Psoas muscle (tissue), 8 donors: ENCODE data around the gene TM9SF1. TPM values are rescaled to one million over a fixed set of nuclear protein-coding genes. Genes with fewer than 3 reads are reported as not detected.
A peak's percentile ranks its signal among the peaks of the same experiment; 100 is the strongest.

Source experiments
- ATAC-seq, 4 donors: fragments of 200-7000 bp; cut with Tn5 transposase; one replicate each; pipeline ENCODE4 v1.9.1; 2020; ENCODE audit warnings: moderate library complexity in 3 of 4, mild to moderate bottlenecking in 2 of 4
- DNase-seq, 2 donors: peaks; one replicate each; pipeline ENCODE4 v3.0.0-alpha.2; 2020
- H3K27ac ChIP-seq: fragments of 200-600 bp; one replicate; pipeline ENCODE4 v1.8.0; 2022
- H3K27me3 ChIP-seq, 3 donors: fragments of 200-600 bp in 1 of 3; one replicate each; pipeline versions ENCODE4 v1.6.1 to v1.8.0; 2013 to 2022; ENCODE audit warnings: low read length in 2 of 3, mild to moderate bottlenecking in 2 of 3, moderate library complexity in 1 of 3; ENCODE audit not compliant: insufficient read depth in 3 of 3
- H3K36me3 ChIP-seq, 2 donors: fragments of 200-600 bp in 1 of 2; one replicate each; pipeline versions ENCODE4 v1.6.1 to v1.8.0; 2013 to 2022; ENCODE audit warnings: low read depth in 1 of 2, mild to moderate bottlenecking in 1 of 2, moderate library complexity in 1 of 2; ENCODE audit not compliant: insufficient read depth in 1 of 2
- H3K4me1 ChIP-seq: fragments of 200-600 bp; one replicate; pipeline ENCODE4 v1.8.0; 2022
- H3K4me3 ChIP-seq: fragments of 200-600 bp; one replicate; pipeline ENCODE4 v1.8.0; 2022; ENCODE audit warnings: mild to moderate bottlenecking
- H3K9me3 ChIP-seq: fragments of 200-600 bp; one replicate; pipeline ENCODE4 v1.8.0; 2022
- CTCF ChIP-seq: fragments of 200-600 bp; IDR thresholded peaks from one replicate; pipeline ENCODE4 v1.8.0; 2022; ENCODE audit warnings: antibody characterized with exemption
- WGBS, 3 donors: extraction: QIAGEN DNeasy Blood & Tissue Kit; methylation state at CpG; one replicate each; pipeline versions ENCODE4 v1.1.6 to v1.1.7; 2013; 5-methylcytosine and 5-hydroxymethylcytosine counted together
- intact Hi-C, 2 donors: fragments of 100-400 bp; cut with DNase I; formaldehyde crosslinking; loops; one replicate each; pipeline versions ENCODE4 v1.11.0 to v1.14.2; 2022
- polyA plus RNA-seq, 3 donors: library from polyadenylated mRNA; stranded (reverse); fragments of 200-250 nt; gene quantifications; one replicate each; pipeline ENCODE4 v1.2.3, GENCODE V29; 2013
- total RNA-seq, 4 donors: library from RNA; stranded (reverse); fragmentation: NEBNext Ultra II Directional in 2 of 4; extraction: Animal tissue kit (Norgen Biotek cat#: 25700) in 2 of 4; gene quantifications; one replicate each; pipeline versions ENCODE4 v1.2.1 to v1.2.4, GENCODE V29; 2021 to 2023
- donor health status: healthy with polysubstance abuse.
- donor health status: DM: no; HTN: no; CAD: no; lungs with moderate emphysema.
- donor health status: Bipolar disorder and iron deficiency.
- donor health status: healthy.
- donor health status: DM: yes; HTN: yes; CAD: no.
- donor health status: DM: no; HTN: no; CAD: no.
- donor health status: DM: no; HTN: no; CAD: no.
- donor health status: DM: yes; HTN: yes; CAD: no.

The TM9SF1 gene
- total and polyA plus RNA-seq, 7 donors, result 21.0 to 43.4 (median 22.0) TPM

DNA sequence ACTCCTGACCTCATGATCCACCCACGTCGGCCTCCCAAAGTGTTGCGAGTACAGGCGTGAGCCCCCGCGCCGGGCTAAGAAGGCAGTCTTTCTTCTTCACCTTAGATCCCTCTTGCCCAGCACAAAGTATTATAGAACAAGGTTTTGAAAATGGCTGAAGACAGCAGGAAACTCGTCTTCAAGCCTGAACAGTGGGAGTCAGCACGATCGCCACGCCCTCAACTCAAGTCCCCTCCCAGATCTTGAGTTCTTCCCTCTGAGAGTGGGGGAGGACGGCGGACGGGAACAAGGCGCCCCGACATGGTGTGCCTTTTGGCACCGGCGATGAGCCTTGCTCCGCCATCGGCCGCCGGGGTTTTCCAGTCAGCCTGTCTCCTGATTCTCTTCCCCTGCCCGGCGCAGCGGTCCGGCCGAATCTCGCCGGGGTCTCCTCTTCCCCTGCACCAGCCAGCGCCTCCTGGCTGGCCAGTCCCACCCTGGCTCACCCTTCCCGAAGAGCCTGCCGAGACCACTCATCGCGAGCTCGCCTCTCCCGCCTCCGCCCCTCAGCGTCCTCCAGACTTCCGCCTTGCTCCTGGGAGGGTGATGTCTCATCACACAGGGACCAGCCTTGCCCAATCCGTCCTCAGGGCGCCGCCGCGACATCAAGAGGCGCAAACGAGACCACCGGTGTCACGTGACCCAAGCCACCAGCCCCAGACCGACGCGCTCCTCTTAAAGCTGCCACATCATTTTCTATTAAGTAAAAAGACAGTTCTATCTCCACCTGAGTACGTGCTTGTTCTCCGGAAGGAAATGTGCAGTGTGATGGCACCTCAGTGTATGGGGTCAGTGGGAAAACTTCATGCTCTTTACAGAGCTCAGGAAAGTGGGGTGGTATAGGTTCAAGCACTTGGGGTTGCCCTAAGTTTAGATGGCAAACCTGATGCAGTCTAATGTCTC is 18.0 kb upstream of the TM9SF1 start, which contains the start of gene CHMP4A:
TSS of gene CHMP4A (minus strand) at position 565 of the 942 bp plus-strand sequence. CDS start at position 516, 49 bp downstream.
- Histone ChIP-seq H3K4me1 (peaks cover 20% of the 10 kb centered on the region), H3K9me3 (no peaks in the 10 kb centered on the region), H3K27me3 (no peaks in the 10 kb centered on the region), H3K27ac (peak within 1 kb of the TSS; percentile 93), H3K36me3 (peaks cover 8 to 52% of the 10 kb centered on the region in 2 donors), H3K4me3 (peak within 1 kb of the TSS; percentile 80)
- intact Hi-C loops, result no loop called here
- TF ChIP-seq CTCF, result no peak
- 1 to 3% (median 1%) methylated on average over 48 to 53 of the region's 53 CpGs for WGBS, 3 donors
- DNase-seq, result peak; percentile 98 to 99
- ATAC-seq, result peak; percentile 91 to 93 (median 92)

DNA sequence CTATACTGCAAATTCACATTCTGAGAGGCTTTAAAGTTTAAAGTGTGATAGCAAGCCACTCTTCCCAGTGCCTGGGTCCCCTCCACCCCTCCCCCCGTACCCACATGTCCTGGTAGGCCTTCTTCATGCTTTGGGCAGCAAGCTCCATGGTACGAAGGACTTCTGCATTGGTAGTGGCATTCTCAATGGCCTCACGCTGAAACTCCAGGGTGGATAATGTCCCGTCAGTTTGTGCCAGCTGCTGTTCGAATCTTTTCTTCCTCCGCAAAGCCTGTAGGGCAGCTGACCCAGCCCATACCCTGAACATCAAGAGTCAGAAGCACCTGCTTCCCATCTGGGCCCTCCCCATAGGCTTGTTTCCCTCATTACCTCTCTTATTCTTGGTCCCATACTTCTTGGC is 16.1 kb upstream of the TM9SF1 start:
- WGBS, 3 donors, result 71 to 81% (median 78%) methylated on average over 6 of the region's 6 CpGs
- no peak for TF ChIP-seq CTCF
- Histone ChIP-seq H3K27ac (no peak overlapping the region), H3K27me3 (no peaks in the 10 kb centered on the region), H3K4me1 (peaks cover 19% of the 10 kb centered on the region), H3K9me3 (no peaks in the 10 kb centered on the region), H3K36me3 (peaks cover 8 to 51% of the 10 kb centered on the region in 2 donors), H3K4me3 (no peak overlapping the region)
- no peak for DNase-seq
- intact Hi-C loops, result no loop called here
- ATAC-seq, result no peak

- WGBS, 3 donors, result 96 to 98% (median 97%) methylated on average over 2 of the region's 2 CpGs
- ATAC-seq, result no peak
These were observed 12.4 kb upstream of the TM9SF1 start for GRCh38 chr14:24207625-24208024.

DNA sequence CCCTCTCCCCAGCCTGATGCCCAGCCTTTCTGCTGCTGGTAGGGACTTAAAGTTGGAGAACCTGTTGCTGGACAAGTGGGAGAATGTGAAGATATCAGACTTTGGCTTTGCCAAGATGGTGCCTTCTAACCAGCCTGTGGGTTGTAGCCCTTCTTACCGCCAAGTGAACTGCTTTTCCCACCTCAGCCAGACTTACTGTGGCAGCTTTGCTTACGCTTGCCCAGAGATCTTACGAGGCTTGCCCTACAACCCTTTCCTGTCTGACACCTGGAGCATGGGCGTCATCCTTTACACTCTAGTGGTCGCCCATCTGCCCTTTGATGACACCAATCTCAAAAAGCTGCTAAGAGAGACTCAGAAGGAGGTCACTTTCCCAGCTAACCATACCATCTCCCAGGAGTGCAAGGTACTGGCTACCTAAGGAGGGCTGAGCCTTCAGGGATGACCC is 11.9 kb upstream of the TM9SF1 start:
- TF ChIP-seq CTCF, result no peak
- DNase-seq (no peak), ATAC-seq (no peak)
- intact Hi-C loops, result no loop called here
- Histone ChIP-seq H3K9me3 (no peaks in the 10 kb centered on the region), H3K4me1 (peaks cover 3% of the 10 kb centered on the region), H3K27ac (no peak overlapping the region), H3K36me3 (peaks cover 10 to 66% of the 10 kb centered on the region in 2 donors), H3K27me3 (no peaks in the 10 kb centered on the region), H3K4me3 (no peak overlapping the region)
- WGBS, 3 donors, result 92 to 96% (median 95%) methylated on average over 5 of the region's 5 CpGs

More at GRCh38 chr14:24207625-24208024, 12.4 kb upstream of the TM9SF1 start:
- Histone ChIP-seq H3K4me1 (peaks cover 5% of the 10 kb centered on the region), H3K27me3 (no peaks in the 10 kb centered on the region), H3K9me3 (no peaks in the 10 kb centered on the region), H3K4me3 (no peak overlapping the region), H3K36me3 (peaks cover 10 to 66% of the 10 kb centered on the region in 2 donors), H3K27ac (no peak overlapping the region)
- intact Hi-C loops, result no loop called here
- TF ChIP-seq CTCF, result no peak
- no peak for DNase-seq
